Measurements from ENCODE around the gene MAGI1.
"Not testable (repeated sequence)": the region's sequence is repeated elsewhere in the genome, so short reads cannot be mapped to it uniquely, and the experiment has no call there.

Gene MAGI1

DNA sequence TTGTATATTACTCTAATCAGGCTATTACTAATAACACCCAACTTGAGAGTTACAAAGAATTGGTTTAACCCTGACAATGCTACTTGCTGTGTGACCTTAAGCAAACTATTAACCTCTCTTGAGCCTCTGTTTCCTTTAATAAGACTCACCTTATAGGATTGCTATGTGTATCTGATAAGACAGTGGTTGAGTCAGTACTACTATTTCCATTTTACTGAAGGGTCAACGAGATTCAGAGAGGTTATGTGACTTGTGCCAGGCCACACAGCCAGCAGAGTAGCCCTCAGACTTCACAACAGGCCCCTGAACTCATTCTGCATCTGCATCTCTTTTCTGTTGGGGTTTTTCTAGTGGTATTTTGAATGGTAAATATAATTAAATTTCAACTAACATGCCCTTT lies 420.1 kb downstream of the MAGI1 start:
- TF ChIP-seq, protein P1, sequence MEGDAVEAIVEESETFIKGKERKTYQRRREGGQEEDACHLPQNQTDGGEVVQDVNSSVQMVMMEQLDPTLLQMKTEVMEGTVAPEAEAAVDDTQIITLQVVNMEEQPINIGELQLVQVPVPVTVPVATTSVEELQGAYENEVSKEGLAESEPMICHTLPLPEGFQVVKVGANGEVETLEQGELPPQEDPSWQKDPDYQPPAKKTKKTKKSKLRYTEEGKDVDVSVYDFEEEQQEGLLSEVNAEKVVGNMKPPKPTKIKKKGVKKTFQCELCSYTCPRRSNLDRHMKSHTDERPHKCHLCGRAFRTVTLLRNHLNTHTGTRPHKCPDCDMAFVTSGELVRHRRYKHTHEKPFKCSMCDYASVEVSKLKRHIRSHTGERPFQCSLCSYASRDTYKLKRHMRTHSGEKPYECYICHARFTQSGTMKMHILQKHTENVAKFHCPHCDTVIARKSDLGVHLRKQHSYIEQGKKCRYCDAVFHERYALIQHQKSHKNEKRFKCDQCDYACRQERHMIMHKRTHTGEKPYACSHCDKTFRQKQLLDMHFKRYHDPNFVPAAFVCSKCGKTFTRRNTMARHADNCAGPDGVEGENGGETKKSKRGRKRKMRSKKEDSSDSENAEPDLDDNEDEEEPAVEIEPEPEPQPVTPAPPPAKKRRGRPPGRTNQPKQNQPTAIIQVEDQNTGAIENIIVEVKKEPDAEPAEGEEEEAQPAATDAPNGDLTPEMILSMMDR (conservative IDR thresholded peaks at IDR 0.05; ENCODE audit: low read depth, low read length) = no peak
- no peak for DNase-seq (ENCODE audit: low read depth)

DNA sequence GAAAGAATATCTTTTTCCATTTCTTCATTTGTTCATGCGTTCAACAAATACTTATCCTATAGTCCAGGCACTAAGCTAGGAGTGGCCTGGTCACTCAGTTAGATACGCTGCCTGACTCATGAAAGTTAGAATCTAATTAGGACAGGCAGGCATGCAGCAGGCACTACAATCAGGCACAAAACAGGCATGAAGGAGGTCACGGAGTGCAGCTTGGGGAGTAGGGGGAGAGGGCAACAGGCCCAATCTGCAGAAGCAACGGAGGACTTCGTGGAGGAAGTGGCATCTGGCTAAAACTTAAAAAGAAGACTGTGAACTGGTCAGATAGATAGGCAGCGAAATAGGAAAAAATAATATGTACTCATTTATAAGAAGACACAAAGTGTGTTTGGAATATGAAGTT lies 420.9 kb downstream of the MAGI1 start:
- TF ChIP-seq, protein P1 (conservative IDR thresholded peaks at IDR 0.05; ENCODE audit: low read depth, low read length) = no peak
- no peak for DNase-seq (ENCODE audit: low read depth)
- H3K4me3 ChIP-seq (ENCODE audit: low read depth, low read length) = no peak overlapping the region

More for the DNA sequence above, 420.1 kb downstream of the MAGI1 start:
- no peak overlapping the region for H3K4me3 ChIP-seq (ENCODE audit: low read depth, low read length)

DNA sequence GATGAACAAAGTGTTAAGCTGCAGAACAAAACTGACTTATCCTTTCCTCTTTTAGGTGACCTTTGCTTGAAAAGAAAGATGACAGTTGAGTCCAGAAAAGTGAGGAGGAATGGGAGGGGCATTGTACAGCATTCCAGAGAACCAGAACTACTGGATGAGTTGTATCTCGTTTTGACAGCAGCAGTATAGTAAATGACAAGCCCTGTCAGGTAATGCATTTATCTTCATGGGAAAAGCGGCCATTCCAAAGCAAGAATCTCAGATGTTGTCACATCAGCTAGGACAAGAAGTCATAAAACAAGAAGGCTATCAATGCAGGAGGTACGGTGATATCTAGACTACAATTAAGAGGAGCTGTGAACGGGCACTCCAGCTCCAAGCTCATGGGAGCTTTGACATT lies 421.5 kb downstream of the MAGI1 start:
- H3K4me3 ChIP-seq (ENCODE audit: low read depth, low read length) = no peak overlapping the region
- TF ChIP-seq, protein P1 (conservative IDR thresholded peaks at IDR 0.05; ENCODE audit: low read depth, low read length) = no peak
- DNase-seq (ENCODE audit: low read depth) = no peak

DNA sequence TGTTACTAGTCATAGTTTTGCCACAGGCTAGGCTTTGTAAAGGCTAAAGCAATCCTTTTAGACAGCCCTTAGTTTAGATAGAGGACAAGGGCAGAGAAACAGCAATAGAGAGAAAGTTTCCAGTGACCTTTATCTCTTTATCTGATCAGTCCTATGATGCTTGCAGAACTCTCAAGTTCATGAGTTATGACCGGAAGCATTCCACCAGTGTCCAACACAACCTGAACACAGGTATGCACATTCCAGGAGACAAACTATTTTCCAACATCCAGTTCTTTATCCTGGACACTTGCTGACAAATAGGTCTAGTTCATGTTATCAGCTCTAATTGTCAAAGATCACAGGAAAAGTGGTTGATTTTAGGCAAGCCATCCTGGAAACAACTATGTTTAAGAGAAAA lies 422.2 kb downstream of the MAGI1 start:
- TF ChIP-seq, protein P1 (conservative IDR thresholded peaks at IDR 0.05; ENCODE audit: low read depth, low read length) = no peak

DNA sequence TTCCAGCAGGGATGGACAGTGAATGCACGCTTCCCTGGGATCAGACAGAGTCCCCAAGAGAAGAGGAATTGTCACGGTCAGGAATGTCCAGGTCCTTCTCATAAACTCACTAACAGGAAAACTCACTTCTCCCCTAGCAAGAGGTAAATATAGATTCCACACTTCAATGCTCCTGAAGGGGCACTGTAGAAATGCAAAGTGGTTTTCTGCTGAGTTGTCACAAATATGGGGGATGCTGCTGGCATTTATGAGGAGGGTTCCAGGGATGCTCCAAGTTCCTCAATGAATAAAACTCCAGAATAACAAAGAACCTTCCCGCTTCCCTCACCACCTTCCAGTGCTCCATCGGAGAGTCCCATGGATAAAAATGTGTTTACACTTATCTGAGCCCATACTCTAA lies 423.4 kb downstream of the MAGI1 start:
- no peak for DNase-seq (ENCODE audit: low read depth)
- no peak overlapping the region for H3K4me3 ChIP-seq (ENCODE audit: low read depth, low read length)
- TF ChIP-seq, protein P1 (conservative IDR thresholded peaks at IDR 0.05; ENCODE audit: low read depth, low read length) = no peak

More for the DNA sequence above, 422.2 kb downstream of the MAGI1 start:
- DNase-seq (ENCODE audit: low read depth) = no peak
- no peak overlapping the region for H3K4me3 ChIP-seq (ENCODE audit: low read depth, low read length)

DNA sequence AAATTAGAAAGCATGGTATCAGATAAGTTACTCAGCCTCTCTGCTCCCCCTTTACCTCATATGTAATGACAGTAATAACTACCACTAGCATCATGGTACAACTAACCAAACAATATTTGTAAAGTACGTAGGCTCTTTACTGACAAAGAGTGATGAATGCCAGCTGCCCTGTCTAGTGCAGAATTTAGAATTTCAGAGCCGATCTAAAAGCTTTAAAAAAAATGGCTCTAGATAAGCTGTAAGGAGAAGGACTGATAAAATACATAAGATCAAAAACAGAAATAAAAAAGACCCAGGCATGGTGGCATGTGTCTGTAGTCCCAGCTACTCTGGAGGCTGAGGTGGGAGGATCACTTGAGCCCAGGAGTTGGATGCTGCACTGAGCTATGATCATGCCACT lies 424.1 kb downstream of the MAGI1 start:
- no peak for DNase-seq (ENCODE audit: low read depth)
- no peak overlapping the region for H3K4me3 ChIP-seq (ENCODE audit: low read depth, low read length)
- TF ChIP-seq, protein P1 (conservative IDR thresholded peaks at IDR 0.05; ENCODE audit: low read depth, low read length) = no peak

DNA sequence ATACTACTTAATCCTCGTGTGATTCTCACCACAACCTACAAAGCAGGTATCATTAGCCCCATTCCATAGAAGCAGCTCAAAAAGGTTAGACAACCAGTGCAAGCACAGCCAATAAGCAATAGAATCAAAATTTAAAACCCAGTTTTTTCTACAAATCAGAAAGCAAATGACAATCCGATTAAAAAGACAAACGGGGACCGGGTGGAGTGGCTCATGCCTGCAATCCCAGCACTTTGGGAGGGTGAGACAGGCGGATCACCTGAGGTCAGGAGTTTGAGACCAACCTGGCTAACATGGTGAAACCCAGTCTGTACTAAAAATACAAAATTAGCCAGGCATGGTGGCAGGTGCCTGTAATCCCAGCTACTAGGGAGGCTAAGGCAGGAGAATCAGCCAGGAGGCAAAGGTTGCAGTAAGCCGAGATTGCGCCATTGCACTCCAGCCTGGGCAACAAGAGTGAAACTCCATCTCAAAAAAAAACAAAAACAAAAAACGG lies 430.7 kb downstream of the MAGI1 start:
- H3K4me3 ChIP-seq (ENCODE audit: low read depth, low read length); DNase-seq (ENCODE audit: low read depth): not testable (repeated sequence)

Data from choroid plexus epithelial cell (primary cell).